ENCODE measurements around the gene GLDC.

The GLDC gene

DNA sequence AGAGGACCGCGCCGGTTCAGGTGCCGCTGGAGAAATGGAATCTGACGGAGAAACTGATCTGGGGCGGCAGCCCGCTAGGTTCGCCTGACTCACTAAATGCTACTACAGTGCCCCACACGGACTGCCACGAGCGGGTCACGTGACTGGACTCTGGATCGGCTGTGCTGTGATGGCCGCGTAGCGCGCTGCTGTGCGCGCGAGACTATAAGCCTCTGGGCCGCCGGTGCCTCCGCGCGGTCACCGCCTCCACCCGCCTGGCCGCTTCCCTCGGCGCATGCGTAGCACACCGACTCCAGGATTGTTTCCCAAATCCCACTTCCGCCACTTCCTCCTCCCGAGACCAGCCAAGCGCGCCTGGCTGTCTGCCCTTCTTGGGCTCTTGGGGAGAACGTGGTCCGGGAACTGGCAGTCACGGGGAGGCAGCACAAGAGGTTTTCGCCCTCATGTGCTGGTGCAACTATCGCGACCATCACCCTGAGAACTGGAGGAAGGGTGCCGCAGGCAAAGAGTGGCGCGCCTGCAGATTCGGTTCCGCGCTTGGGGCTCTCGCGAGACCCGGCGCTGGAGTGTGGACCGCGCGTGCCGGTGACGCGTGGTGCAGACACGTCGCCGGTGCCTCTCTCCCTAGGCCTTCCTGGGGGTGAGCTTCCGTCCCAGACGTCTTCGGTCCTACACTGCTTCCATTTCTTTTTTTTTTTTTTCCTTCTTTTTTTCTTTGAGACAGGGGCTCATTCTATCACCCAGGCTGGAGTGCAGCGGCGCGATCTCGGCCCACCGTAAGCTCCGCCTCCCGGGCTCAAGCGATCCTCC, 35.8 kb upstream of the GLDC start:
- TF ChIP-seq POLR2AphosphoS5 (IDR thresholded peaks at IDR 0.05; ENCODE audit: borderline replicate concordance, low read depth, low read length) (peak; percentile 90), EZH2 (IDR thresholded peaks at IDR 0.05) (no peak), FOXP2 (optimal IDR thresholded peaks at IDR 0.05; ENCODE audit: control extremely low read depth, extremely low read length, insufficient read depth) (peak; percentile 15)
- H3K4me3 ChIP-seq, result peak overlapping the region; percentile 97

GRCh38 chr9:6680797-6681146, 35.2 kb upstream of the GLDC start:
- no peaks in the 10 kb centered on the region; the same call in 1 of the 2 replicates for H3K36me3 ChIP-seq (ENCODE audit: insufficient read depth, low read length)
- no peak for DNase-seq (ENCODE audit: low read depth, low spot score)
- TF ChIP-seq POLR2AphosphoS5 (IDR thresholded peaks at IDR 0.05; ENCODE audit: borderline replicate concordance, low read depth, low read length) (no peak), EZH2 (IDR thresholded peaks at IDR 0.05) (no peak), FOXP2 (optimal IDR thresholded peaks at IDR 0.05; ENCODE audit: control extremely low read depth, extremely low read length, insufficient read depth) (no peak)

More for the DNA sequence above, 35.8 kb upstream of the GLDC start:
- Histone ChIP-seq H3K27ac (peak overlapping the region; percentile 99), H3K9me3 (ENCODE audit: low read depth, low read length) (no peaks in the 10 kb centered on the region), H3K9ac (ENCODE audit: insufficient read length) (peak overlapping the region; percentile 98), H3K36me3 (ENCODE audit: insufficient read depth, low read length) (no peaks in the 10 kb centered on the region; the same call in 1 of the 2 replicates)
- peak; percentile 58 for DNase-seq (ENCODE audit: low read depth, low spot score)

GRCh38 chr9:6677803-6678202, 32.3 kb upstream of the GLDC start:
- no peak for TF ChIP-seq FOXP2 (optimal IDR thresholded peaks at IDR 0.05; ENCODE audit: control extremely low read depth, extremely low read length, insufficient read depth)
- no peak for TF ChIP-seq POLR2AphosphoS5 (IDR thresholded peaks at IDR 0.05; ENCODE audit: borderline replicate concordance, low read depth, low read length)
- no peak for TF ChIP-seq EZH2 (IDR thresholded peaks at IDR 0.05)
- Histone ChIP-seq H3K27ac (no peak overlapping the region), H3K36me3 (ENCODE audit: insufficient read depth, low read length) (no peaks in the 10 kb centered on the region), H3K9ac (ENCODE audit: insufficient read length) (no peak overlapping the region), H3K9me3 (ENCODE audit: low read depth, low read length) (no peaks in the 10 kb centered on the region), H3K4me3 (no peak overlapping the region)
- no peak for DNase-seq (ENCODE audit: low read depth, low spot score)

More at GRCh38 chr9:6680797-6681146, 35.2 kb upstream of the GLDC start:
- Histone ChIP-seq H3K4me3 (peak overlapping the region; percentile 97), H3K9me3 (ENCODE audit: low read depth, low read length) (no peaks in the 10 kb centered on the region), H3K9ac (ENCODE audit: insufficient read length) (peak overlapping the region; percentile 98), H3K27ac (peak overlapping the region; percentile 99)

DNA sequence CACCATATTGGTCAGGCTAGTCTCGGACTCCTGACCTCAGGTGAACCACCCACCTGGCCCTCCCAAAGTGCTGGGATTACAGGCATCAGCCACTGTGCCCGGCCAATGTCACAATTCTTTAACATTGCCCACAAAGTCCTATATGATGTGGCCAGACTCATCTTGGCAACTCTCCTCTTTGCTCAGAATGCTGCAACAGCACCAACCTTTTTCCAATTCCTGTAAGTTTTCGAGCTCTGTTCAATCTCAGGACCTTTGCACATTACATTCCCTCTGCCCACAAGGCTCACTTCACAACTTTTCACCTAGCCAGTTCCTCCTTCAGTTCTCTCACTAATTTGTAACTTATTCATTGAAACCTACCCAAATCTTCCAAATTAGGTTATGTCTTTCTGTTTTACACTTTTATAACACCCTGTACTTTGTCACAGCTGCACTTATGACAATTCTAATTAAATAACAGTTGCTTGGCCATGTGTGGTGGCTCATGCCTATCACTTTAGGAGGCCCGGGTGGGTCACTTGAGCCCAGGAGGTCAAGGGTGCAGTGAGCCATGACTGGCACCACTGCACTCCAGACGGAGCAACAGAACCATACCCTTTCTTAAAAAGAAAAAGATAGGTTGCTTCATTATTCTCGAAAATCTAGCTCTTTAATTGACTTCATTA, 30.9 kb upstream of the GLDC start:
- Histone ChIP-seq H3K36me3 (ENCODE audit: insufficient read depth, low read length) (no peaks in the 10 kb centered on the region), H3K9me3 (ENCODE audit: low read depth, low read length) (no peaks in the 10 kb centered on the region), H3K27ac (no peak overlapping the region), H3K9ac (ENCODE audit: insufficient read length) (no peak overlapping the region), H3K4me3 (no peak overlapping the region)
- TF ChIP-seq FOXP2 (optimal IDR thresholded peaks at IDR 0.05; ENCODE audit: control extremely low read depth, extremely low read length, insufficient read depth) (no peak), POLR2AphosphoS5 (IDR thresholded peaks at IDR 0.05; ENCODE audit: borderline replicate concordance, low read depth, low read length) (no peak), EZH2 (IDR thresholded peaks at IDR 0.05) (no peak)
- no peak for DNase-seq (ENCODE audit: low read depth, low spot score)

DNA sequence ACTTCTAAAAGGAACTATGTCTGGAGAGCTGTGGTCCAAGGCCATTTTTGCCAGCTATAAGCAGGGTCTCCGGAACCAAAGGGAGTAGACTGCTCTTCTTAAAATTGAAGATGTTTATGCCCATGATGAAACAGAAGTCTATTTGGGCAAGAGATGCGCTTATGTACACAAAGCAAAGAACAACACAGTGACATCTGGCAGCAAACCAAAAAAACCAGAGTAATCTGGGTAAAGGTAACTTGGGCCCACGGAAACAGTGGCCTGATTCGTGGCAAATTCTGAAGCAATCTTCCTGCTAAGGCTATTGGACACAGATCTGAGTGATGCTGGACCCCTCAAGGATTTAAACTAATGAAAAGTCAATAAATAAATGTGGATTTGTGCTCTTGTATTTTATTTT, 29.7 kb upstream of the GLDC start:
- no peak overlapping the region for H3K9ac ChIP-seq (ENCODE audit: insufficient read length)
- no peak overlapping the region for H3K27ac ChIP-seq
- no peak for DNase-seq (ENCODE audit: low read depth, low spot score)
- TF ChIP-seq EZH2 (IDR thresholded peaks at IDR 0.05), result no peak
- TF ChIP-seq FOXP2 (optimal IDR thresholded peaks at IDR 0.05; ENCODE audit: control extremely low read depth, extremely low read length, insufficient read depth), result no peak
- TF ChIP-seq POLR2AphosphoS5 (IDR thresholded peaks at IDR 0.05; ENCODE audit: borderline replicate concordance, low read depth, low read length), result no peak
- no peaks in the 10 kb centered on the region for H3K36me3 ChIP-seq (ENCODE audit: insufficient read depth, low read length)
- H3K9me3 ChIP-seq (ENCODE audit: low read depth, low read length), result no peaks in the 10 kb centered on the region
- no peak overlapping the region for H3K4me3 ChIP-seq

DNA sequence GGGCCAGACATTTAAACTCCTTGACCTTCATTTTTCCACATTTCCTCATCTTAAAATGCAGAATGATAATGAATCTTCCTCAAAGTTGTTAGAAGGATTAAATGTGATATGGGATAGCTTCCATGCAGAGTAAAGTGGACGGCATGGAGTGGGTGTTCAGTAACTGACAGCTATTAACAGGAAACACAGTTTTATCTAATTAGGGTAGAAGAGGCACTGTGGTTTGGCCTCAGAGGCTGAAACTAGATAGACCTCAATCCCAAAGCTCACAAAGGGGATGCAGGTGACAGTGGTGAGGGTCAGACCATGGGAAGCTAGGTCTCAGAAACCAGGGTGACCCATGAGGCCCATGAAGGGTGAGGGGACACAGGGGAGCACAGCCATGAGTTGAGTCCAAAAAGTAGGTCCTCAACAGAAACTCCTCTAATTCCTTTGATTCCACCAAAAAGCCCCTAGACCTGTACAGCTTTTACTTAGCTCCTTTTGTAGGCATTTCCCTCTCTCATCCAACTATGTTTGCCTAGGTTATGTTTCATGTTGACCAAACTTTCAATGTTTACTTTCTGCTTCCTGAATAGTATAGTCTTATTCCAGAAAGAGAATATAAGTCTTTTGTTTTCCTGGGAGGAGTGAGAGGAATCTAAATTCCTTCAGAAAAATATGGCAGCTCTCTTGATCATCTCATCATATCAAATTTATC, 27.9 kb upstream of the GLDC start:
- Histone ChIP-seq H3K9me3 (ENCODE audit: low read depth, low read length) (no peaks in the 10 kb centered on the region), H3K4me3 (no peak overlapping the region), H3K9ac (ENCODE audit: insufficient read length) (no peak overlapping the region), H3K36me3 (ENCODE audit: insufficient read depth, low read length) (no peaks in the 10 kb centered on the region), H3K27ac (no peak overlapping the region)
- TF ChIP-seq POLR2AphosphoS5 (IDR thresholded peaks at IDR 0.05; ENCODE audit: borderline replicate concordance, low read depth, low read length), result no peak
- TF ChIP-seq FOXP2 (optimal IDR thresholded peaks at IDR 0.05; ENCODE audit: control extremely low read depth, extremely low read length, insufficient read depth), result no peak
- TF ChIP-seq EZH2 (IDR thresholded peaks at IDR 0.05), result no peak
- DNase-seq (ENCODE audit: low read depth, low spot score), result no peak

GRCh38 chr9:6672118-6672517, 26.6 kb upstream of the GLDC start:
- no peak for DNase-seq (ENCODE audit: low read depth, low spot score)
- Histone ChIP-seq H3K9me3 (ENCODE audit: low read depth, low read length) (no peaks in the 10 kb centered on the region), H3K4me3 (no peak overlapping the region), H3K36me3 (ENCODE audit: insufficient read depth, low read length) (no peaks in the 10 kb centered on the region), H3K9ac (ENCODE audit: insufficient read length) (no peak overlapping the region), H3K27ac (no peak overlapping the region)
- TF ChIP-seq EZH2 (IDR thresholded peaks at IDR 0.05) (no peak), POLR2AphosphoS5 (IDR thresholded peaks at IDR 0.05; ENCODE audit: borderline replicate concordance, low read depth, low read length) (no peak), FOXP2 (optimal IDR thresholded peaks at IDR 0.05; ENCODE audit: control extremely low read depth, extremely low read length, insufficient read depth) (no peak)

- no peaks in the 10 kb centered on the region for H3K36me3 ChIP-seq (ENCODE audit: insufficient read depth, low read length)
- H3K9me3 ChIP-seq (ENCODE audit: low read depth, low read length), result no peaks in the 10 kb centered on the region
- no peak for DNase-seq (ENCODE audit: low read depth, low spot score)
- H3K27ac ChIP-seq, result no peak overlapping the region
- H3K4me3 ChIP-seq, result no peak overlapping the region
- no peak overlapping the region for H3K9ac ChIP-seq (ENCODE audit: insufficient read length)
- TF ChIP-seq FOXP2 (optimal IDR thresholded peaks at IDR 0.05; ENCODE audit: control extremely low read depth, extremely low read length, insufficient read depth), result no peak
- TF ChIP-seq EZH2 (IDR thresholded peaks at IDR 0.05), result no peak
- TF ChIP-seq POLR2AphosphoS5 (IDR thresholded peaks at IDR 0.05; ENCODE audit: borderline replicate concordance, low read depth, low read length), result no peak
Measured at GRCh38 chr9:6671416-6671815, 25.9 kb upstream of the GLDC start.
